LNCAP (cell line): ENCODE results near the gene SLC23A2.

Experiments used
- TF ChIP-seq, protein P1 (sequence below): fragments of 450-650 bp; IDR thresholded peaks from 2 replicates; pipeline ENCODE4 v1.5.1; 2017; ENCODE audit warnings: mild to moderate bottlenecking

The SLC23A2 gene

DNA sequence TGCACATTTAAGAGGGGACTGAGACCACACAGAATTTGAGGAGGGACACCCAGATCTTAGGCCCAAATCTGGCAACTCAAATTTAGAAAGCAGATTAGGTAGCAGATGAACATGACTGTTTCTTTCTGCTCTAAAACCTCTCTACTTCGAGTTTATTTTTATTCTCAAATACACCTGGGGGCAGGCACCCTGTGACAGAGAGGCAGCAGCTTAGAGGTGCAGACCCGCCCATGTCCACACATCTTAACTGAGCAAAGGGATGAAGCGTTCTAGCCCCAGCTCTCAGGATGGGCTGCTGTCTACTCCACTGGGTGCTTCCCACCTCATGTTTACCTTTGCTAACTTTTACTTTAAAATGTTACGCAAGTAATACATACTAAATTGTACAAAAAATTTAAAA lies 125.0 kb downstream of the SLC23A2 start:
- TF ChIP-seq, protein P1, sequence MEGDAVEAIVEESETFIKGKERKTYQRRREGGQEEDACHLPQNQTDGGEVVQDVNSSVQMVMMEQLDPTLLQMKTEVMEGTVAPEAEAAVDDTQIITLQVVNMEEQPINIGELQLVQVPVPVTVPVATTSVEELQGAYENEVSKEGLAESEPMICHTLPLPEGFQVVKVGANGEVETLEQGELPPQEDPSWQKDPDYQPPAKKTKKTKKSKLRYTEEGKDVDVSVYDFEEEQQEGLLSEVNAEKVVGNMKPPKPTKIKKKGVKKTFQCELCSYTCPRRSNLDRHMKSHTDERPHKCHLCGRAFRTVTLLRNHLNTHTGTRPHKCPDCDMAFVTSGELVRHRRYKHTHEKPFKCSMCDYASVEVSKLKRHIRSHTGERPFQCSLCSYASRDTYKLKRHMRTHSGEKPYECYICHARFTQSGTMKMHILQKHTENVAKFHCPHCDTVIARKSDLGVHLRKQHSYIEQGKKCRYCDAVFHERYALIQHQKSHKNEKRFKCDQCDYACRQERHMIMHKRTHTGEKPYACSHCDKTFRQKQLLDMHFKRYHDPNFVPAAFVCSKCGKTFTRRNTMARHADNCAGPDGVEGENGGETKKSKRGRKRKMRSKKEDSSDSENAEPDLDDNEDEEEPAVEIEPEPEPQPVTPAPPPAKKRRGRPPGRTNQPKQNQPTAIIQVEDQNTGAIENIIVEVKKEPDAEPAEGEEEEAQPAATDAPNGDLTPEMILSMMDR, result no peak

DNA sequence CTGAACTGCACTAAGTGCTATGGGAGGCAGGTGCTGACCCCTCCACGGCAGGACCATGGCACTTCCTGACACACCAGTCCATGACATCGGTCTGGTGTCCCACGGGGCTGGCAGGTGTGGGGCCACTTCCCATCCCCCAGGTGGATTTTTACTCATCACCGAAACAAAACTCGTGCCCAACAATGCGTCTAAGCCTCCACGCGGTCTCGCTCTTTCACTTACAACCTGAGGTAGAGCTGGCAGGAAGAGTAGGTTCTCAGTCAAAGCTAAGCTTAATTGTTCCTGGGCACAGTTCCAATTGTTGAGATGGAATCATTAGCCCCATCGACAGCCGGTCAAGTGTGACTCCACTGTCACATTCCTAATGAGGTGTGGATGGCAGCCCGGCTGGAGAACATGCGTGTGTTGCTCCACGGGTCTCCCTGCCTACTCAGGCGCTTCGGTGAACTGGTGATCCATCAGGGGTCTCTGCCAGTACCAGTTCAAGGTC lies 125.7 kb downstream of the SLC23A2 start:
- TF ChIP-seq, protein P1, result no peak

DNA sequence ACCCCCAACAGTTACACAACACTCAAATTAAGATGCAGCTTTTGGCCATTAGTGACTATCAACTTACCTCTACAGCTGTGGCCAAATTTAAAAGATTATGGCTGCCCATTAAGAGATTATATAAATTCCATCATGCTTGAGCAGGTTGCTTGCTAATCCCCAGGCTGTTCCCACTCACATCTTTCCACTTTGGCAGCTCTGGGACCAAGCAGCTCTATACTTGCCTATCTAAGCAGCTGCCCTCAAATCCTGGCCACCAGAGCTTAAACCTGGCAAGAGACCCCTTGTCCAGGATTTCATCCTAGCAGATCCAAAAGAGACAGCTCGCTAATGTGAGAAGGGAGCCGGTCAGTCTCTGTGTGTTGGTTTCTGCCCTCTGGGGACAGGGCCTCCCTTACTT lies 127.9 kb downstream of the SLC23A2 start:
- TF ChIP-seq, protein P1, result no peak

DNA sequence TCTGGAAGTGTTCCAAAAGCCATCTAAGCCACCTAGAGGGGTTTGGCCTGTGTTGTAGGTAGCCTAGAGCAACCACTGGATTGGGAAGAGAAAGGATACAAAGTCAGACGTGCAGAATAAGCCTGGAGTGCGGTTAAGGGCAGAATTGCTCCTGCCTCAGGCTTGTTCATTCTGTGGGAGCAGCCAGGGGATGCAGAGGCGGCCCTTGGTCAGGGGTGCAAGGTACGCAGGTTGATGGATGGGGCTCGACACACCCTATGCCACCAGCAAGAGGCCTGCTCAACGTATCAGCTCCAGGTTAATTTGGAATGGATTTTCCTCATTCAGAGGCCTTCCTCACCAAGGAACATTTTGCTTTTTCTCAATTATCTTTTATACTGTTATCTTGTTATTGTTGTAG lies 129.8 kb downstream of the SLC23A2 start:
- TF ChIP-seq, protein P1, result no peak

DNA sequence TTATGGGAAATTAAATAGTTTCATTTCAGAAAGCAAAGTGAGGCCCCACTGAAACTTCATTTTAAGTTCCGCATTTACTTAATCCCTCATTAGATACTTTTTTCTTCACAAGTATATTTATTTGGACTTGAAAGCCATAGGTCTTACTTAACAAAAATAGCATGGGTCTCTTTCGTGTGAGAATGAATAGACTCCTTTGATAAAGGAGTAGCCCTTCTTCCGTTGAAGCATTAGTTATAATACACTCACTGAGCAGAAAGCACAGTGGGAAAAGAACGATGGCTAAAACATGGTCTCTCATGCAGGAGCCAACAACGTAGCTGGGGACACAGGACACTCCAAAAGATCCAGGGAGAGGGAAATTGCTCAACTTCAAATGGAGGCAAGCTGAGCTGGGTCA lies 130.4 kb downstream of the SLC23A2 start:
- TF ChIP-seq, protein P1, result no peak

DNA sequence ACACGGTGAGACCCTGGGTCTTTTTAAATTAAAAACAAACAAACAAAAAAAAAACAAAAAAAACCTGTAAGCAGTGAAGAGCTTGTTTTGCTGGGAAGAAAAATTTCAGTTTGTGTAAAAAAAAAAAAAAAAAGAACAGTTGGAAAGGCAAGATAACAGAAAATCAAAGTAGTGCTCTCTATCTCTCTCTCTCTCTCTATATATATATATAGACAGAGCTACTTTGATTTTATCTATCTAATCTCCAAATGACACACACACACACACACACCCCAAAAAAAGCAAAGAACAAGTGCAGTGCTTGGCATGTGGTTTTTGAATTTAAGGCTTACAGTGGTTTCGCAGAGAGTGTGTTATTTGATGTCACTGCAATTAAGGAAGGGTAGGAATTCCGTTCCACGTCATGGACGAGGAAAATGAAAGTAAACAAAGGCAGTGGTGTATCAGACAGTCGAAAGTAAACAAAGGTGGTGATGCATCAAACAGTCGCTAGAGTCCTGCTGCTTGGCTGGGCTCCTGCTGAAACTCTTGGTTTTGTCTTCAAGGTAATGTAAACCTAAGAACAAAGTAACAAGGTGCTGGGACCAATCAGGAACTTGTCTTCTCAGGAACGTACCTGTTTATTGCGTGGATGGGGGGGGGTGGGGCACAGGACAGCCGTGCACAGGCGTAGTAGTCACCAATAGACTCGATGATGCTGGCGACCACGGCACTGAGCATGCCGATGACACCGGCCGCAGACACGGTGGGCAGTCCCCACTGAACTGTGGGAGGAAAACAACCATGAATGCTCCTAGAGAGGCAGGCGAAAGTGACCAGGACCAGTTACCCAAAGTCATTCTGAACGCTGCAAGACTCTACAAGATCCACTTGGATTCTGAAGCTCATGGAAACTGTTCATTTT lies 131.8 kb downstream of the SLC23A2 start:
- TF ChIP-seq, protein P1, result no peak

DNA sequence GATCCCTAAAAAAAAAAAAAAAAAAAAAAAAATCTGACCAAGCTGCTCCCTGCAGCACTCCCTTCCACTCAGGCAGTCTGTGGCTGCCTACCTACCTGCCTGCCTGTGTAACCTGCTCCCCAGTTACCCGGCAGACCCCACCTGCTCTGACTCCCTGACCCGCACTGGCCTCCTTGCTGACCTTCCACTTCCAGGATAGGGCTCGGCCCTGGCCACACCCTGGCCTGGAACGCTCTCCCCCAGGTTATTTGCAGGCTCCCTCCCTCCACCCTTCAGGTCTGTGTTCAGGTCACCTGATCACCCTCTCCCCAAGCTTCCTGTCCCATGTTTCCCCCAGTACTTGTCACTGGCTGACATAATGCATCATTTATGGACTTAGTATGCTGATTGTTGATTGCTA lies 134.3 kb downstream of the SLC23A2 start:
- TF ChIP-seq, protein P1, result no peak
